T-helper 2 cell treated with Interferon-gamma antibody and Interleukin-4, amounts not matched to agents 5 μg/mL and 100 μg/mL, for 36 hours (primary cell): ENCODE measurements around the gene DAD1.
"Not testable (repeated sequence)": the region's sequence is repeated elsewhere in the genome, so short reads cannot be mapped to it uniquely, and the experiment has no call there.

Experiments
- DNase-seq: peaks from one replicate; pipeline ENCODE4 v3.0.0; 2021; ENCODE audit warnings: low spot score
- H3K27ac Mint-ChIP-seq: one replicate; pipeline ENCODE4 v1.8.0; 2021; ENCODE audit warnings: mild to moderate bottlenecking, mixed read lengths
- H3K27me3 Mint-ChIP-seq: one replicate; pipeline ENCODE4 v1.8.0; 2021; ENCODE audit warnings: low read depth, mixed read lengths
- H3K36me3 Mint-ChIP-seq: one replicate; pipeline ENCODE4 v1.8.0; 2021; ENCODE audit warnings: low read depth, mixed read lengths
- H3K4me1 Mint-ChIP-seq: one replicate; pipeline ENCODE4 v1.8.0; 2021; ENCODE audit warnings: low read depth, mixed read lengths
- H3K4me3 Mint-ChIP-seq: one replicate; pipeline ENCODE4 v1.8.0; 2022; ENCODE audit warnings: mild to moderate bottlenecking, moderate library complexity, mixed read lengths
- H3K9me3 Mint-ChIP-seq: one replicate; pipeline ENCODE4 v1.8.0; 2021; ENCODE audit warnings: mixed read lengths

Gene DAD1

DNA sequence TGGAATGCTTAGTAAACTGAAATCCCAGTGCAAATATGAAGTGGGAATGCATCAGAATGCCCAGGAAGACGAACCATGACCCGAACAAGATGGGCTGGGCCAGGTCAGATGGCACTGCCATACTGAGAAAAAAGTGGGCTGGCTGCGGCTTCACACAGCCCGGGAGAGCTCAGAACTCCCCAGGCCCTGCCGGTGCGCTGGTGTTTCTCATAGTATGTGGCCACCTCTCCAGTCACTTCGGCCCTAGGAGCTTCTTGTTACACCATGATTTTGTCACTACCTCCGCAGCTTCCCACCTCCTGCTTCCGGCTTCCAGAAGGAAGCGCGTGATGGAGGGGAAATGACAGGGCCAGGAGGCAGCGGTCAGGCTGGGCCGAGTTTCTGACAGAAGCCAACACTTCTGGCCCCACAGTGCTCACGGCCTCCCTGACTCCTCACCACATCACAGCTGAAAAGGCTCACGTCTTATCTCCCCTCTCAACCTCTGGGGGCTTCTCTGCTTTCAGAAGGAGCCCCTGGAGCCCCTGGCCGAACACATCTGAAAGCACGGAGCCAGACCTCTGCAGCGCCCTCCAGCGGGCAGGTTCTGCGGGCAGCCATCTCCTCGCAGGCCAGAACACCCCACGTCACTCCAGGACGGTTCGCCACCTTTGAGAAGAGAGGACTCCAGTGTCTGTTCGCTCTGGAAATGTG, 30.7 kb downstream of the DAD1 start:
- peaks cover 16% of the 10 kb centered on the region for H3K36me3 Mint-ChIP-seq
- peak; percentile 76 for DNase-seq
- peaks cover 88% of the 10 kb centered on the region for H3K4me1 Mint-ChIP-seq
- H3K27ac Mint-ChIP-seq: peak overlapping the region; percentile 97
- H3K27me3 Mint-ChIP-seq: peaks cover 4% of the 10 kb centered on the region
- H3K4me3 Mint-ChIP-seq: peak overlapping the region; percentile 81
- H3K9me3 Mint-ChIP-seq: no peaks in the 10 kb centered on the region

DNA sequence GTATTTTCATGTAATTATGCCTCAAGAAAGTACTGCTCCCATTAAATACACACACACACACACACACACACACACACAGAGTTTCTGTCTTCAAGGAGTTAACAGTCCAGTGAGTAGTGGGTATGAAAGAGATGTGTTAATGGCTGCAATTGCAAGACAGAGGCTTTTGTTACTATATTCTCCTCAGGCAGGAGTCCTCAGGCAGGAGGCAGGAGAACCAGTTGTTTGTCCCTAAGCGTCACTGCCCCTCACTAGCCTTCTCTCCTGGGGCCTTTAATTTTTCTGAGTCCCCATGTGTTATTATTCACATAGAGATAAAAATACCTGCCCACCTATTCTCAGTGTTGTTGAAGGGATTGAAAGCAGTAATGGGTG, 31.2 kb downstream of the DAD1 start:
- DNase-seq: no peak
- H3K27ac Mint-ChIP-seq: peak overlapping the region; percentile 97
- peaks cover 87% of the 10 kb centered on the region for H3K4me1 Mint-ChIP-seq
- no peaks in the 10 kb centered on the region for H3K9me3 Mint-ChIP-seq
- H3K27me3 Mint-ChIP-seq: peaks cover 4% of the 10 kb centered on the region
- peak overlapping the region; percentile 81 for H3K4me3 Mint-ChIP-seq
- peaks cover 18% of the 10 kb centered on the region for H3K36me3 Mint-ChIP-seq

GRCh38 chr14:22556990-22557623, 31.9 kb downstream of the DAD1 start:
- peak overlapping the region; percentile 97 for H3K27ac Mint-ChIP-seq
- peak overlapping the region; percentile 81 for H3K4me3 Mint-ChIP-seq
- H3K4me1 Mint-ChIP-seq: peaks cover 88% of the 10 kb centered on the region

GRCh38 chr14:22556021-22556989, 32.7 kb downstream of the DAD1 start:
- peak; percentile 99 for DNase-seq
- peaks cover 88% of the 10 kb centered on the region for H3K4me1 Mint-ChIP-seq
- H3K27ac Mint-ChIP-seq: peak overlapping the region; percentile 97
- no peaks in the 10 kb centered on the region for H3K9me3 Mint-ChIP-seq
- H3K4me3 Mint-ChIP-seq: peak overlapping the region; percentile 81
- peaks cover 31% of the 10 kb centered on the region for H3K36me3 Mint-ChIP-seq
- peaks cover 4% of the 10 kb centered on the region for H3K27me3 Mint-ChIP-seq

More at GRCh38 chr14:22556990-22557623, 31.9 kb downstream of the DAD1 start:
- no peaks in the 10 kb centered on the region for H3K9me3 Mint-ChIP-seq
- peaks cover 4% of the 10 kb centered on the region for H3K27me3 Mint-ChIP-seq
- DNase-seq: peak; percentile 88
- peaks cover 23% of the 10 kb centered on the region for H3K36me3 Mint-ChIP-seq

GRCh38 chr14:22555384-22556011, 33.5 kb downstream of the DAD1 start:
- Mint-ChIP-seq H3K4me1 (peaks cover 88% of the 10 kb centered on the region), H3K4me3 (peak overlapping the region; percentile 81), H3K9me3 (no peaks in the 10 kb centered on the region), H3K27me3 (peaks cover 4% of the 10 kb centered on the region), H3K27ac (peak overlapping the region; percentile 97), H3K36me3 (peaks cover 39% of the 10 kb centered on the region)
- DNase-seq: peak; percentile 80

- H3K27me3 Mint-ChIP-seq: peaks cover 4% of the 10 kb centered on the region
- peaks cover 43% of the 10 kb centered on the region for H3K36me3 Mint-ChIP-seq
- no peak for DNase-seq
- peak overlapping the region; percentile 81 for H3K4me3 Mint-ChIP-seq
- no peaks in the 10 kb centered on the region for H3K9me3 Mint-ChIP-seq
- peak overlapping the region; percentile 97 for H3K27ac Mint-ChIP-seq
- peaks cover 89% of the 10 kb centered on the region for H3K4me1 Mint-ChIP-seq
These were observed 34.3 kb downstream of the DAD1 start for GRCh38 chr14:22554498-22555383.

DNA sequence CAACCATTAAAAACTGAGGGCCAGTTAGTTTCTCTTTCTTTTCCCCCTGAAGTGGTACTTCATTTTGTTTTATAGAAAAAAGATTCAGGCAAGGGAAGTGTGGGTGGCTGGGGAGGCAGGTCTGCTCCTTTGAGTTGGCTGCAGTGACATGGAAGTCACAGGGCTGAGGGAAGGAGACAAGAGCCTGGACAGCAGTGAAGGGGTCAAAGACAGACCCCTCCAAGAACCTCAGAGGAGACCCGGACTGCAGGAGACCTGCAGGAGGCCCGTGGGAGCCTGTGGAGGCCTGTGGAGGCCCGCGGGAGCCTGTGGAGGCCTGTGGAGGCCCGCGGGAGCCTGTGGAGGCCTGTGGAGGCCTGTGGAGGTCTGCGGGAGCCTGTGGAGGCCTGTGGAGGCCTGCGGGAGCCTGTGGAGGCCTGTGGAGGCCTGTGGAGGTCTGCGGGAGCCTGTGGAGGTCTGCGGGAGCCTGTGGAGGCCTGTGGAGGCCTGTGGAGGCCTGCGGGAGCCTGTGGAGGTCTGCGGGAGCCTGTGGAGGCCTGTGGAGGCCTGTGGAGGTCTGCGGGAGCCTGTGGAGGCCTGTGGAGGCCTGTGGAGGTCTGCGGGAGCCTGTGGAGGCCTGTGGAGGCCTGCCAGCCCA, 35.0 kb downstream of the DAD1 start:
- not testable (repeated sequence) for DNase-seq, H3K9me3 Mint-ChIP-seq, H3K27me3 Mint-ChIP-seq
- Mint-ChIP-seq H3K4me1 (peaks cover 90% of the 10 kb centered on the region), H3K4me3 (peak overlapping the region; percentile 43), H3K36me3 (peaks cover 51% of the 10 kb centered on the region), H3K27ac (peak overlapping the region; percentile 97)

- peak overlapping the region; percentile 43 for H3K4me3 Mint-ChIP-seq
- DNase-seq: no peak
- H3K9me3 Mint-ChIP-seq: no peaks in the 10 kb centered on the region
- peak overlapping the region; percentile 96 for H3K27ac Mint-ChIP-seq
- H3K36me3 Mint-ChIP-seq: peaks cover 54% of the 10 kb centered on the region
- H3K4me1 Mint-ChIP-seq: peaks cover 88% of the 10 kb centered on the region
- H3K27me3 Mint-ChIP-seq: peaks cover 4% of the 10 kb centered on the region
These were observed 35.6 kb downstream of the DAD1 start for GRCh38 chr14:22553445-22553844.

DNA sequence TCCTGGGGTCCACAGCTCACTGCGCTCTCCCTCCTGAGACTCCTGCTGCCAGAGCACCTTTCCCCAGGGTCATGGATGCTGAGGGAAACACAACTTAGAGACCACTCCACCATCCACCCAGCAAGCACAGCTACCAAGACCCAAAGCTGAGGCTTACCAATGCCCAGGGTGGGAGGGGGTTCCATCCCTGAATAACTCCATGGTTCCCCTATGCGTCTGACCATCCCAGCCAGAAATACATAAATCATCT, 36.3 kb downstream of the DAD1 start:
- H3K9me3 Mint-ChIP-seq: no peaks in the 10 kb centered on the region
- peaks cover 61% of the 10 kb centered on the region for H3K36me3 Mint-ChIP-seq
- H3K4me1 Mint-ChIP-seq: peaks cover 88% of the 10 kb centered on the region
- DNase-seq: no peak
- peak overlapping the region; percentile 72 for H3K4me3 Mint-ChIP-seq
- peaks cover 4% of the 10 kb centered on the region for H3K27me3 Mint-ChIP-seq
- H3K27ac Mint-ChIP-seq: peak overlapping the region; percentile 96

GRCh38 chr14:22552001-22552826, 36.8 kb downstream of the DAD1 start:
- H3K4me3 Mint-ChIP-seq: peak overlapping the region; percentile 72
- H3K9me3 Mint-ChIP-seq: no peaks in the 10 kb centered on the region
- peaks cover 66% of the 10 kb centered on the region for H3K36me3 Mint-ChIP-seq
- peaks cover 88% of the 10 kb centered on the region for H3K4me1 Mint-ChIP-seq
- DNase-seq: no peak
- peak overlapping the region; percentile 96 for H3K27ac Mint-ChIP-seq
- H3K27me3 Mint-ChIP-seq: peaks cover 4% of the 10 kb centered on the region

- Mint-ChIP-seq H3K9me3 (no peaks in the 10 kb centered on the region), H3K4me1 (peaks cover 89% of the 10 kb centered on the region), H3K27me3 (peaks cover 4% of the 10 kb centered on the region), H3K27ac (peak overlapping the region; percentile 96), H3K36me3 (peaks cover 72% of the 10 kb centered on the region), H3K4me3 (peak overlapping the region; percentile 72)
- DNase-seq: no peak
These were observed 37.4 kb downstream of the DAD1 start for GRCh38 chr14:22551605-22551997.
